Measurements from ENCODE around the gene CSK. TPM values are rescaled to one million over a fixed set of nuclear protein-coding genes. Genes with fewer than 3 reads are reported as not detected.

Gene CSK
- total RNA-seq, 4 donors from 2014 or later: 33.1 to 45.2 (median 35.5) TPM

DNA sequence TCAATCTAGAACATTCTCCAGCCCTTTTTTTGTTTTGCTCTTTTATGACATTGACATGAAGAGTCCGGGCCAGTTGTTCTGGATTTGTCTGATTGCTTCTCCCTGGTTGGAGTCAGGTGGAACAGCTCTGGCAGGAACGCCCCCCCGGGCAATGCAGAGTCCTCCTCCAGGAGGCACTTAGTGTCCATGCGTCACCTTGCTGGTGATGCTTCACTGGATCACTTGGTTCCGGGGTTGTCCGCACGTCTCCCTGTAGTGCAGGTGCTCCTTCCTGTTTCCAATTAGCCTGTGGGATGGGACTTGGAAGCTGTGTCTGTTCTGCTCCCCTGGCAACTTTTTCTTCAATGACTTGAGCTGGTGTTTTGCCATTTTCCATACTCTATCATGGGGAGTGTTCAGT is 9.8 kb downstream of the CSK start:
- TF ChIP-seq, protein P1, sequence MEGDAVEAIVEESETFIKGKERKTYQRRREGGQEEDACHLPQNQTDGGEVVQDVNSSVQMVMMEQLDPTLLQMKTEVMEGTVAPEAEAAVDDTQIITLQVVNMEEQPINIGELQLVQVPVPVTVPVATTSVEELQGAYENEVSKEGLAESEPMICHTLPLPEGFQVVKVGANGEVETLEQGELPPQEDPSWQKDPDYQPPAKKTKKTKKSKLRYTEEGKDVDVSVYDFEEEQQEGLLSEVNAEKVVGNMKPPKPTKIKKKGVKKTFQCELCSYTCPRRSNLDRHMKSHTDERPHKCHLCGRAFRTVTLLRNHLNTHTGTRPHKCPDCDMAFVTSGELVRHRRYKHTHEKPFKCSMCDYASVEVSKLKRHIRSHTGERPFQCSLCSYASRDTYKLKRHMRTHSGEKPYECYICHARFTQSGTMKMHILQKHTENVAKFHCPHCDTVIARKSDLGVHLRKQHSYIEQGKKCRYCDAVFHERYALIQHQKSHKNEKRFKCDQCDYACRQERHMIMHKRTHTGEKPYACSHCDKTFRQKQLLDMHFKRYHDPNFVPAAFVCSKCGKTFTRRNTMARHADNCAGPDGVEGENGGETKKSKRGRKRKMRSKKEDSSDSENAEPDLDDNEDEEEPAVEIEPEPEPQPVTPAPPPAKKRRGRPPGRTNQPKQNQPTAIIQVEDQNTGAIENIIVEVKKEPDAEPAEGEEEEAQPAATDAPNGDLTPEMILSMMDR (IDR thresholded peaks at IDR 0.05): no peak
- TF ChIP-seq POLR2AphosphoS5 (IDR thresholded peaks at IDR 0.05) (no peak), EP300 (IDR thresholded peaks at IDR 0.05) (no peak), POLR2A (IDR thresholded peaks at IDR 0.05) (no peak)
- 67% methylated on average over 7 of the region's 7 CpGs for WGBS
- no peaks in the 10 kb centered on the region for H3K36me3 ChIP-seq
- peaks cover 73% of the 10 kb centered on the region for H3K4me1 ChIP-seq
- H3K27ac ChIP-seq: no peak overlapping the region
- H3K4me3 ChIP-seq: no peak overlapping the region
- DNase-seq (ENCODE audit: low spot score in 2 of 2): no peak
- H3K9me3 ChIP-seq: no peaks in the 10 kb centered on the region
- no peaks in the 10 kb centered on the region for H3K27me3 ChIP-seq

DNA sequence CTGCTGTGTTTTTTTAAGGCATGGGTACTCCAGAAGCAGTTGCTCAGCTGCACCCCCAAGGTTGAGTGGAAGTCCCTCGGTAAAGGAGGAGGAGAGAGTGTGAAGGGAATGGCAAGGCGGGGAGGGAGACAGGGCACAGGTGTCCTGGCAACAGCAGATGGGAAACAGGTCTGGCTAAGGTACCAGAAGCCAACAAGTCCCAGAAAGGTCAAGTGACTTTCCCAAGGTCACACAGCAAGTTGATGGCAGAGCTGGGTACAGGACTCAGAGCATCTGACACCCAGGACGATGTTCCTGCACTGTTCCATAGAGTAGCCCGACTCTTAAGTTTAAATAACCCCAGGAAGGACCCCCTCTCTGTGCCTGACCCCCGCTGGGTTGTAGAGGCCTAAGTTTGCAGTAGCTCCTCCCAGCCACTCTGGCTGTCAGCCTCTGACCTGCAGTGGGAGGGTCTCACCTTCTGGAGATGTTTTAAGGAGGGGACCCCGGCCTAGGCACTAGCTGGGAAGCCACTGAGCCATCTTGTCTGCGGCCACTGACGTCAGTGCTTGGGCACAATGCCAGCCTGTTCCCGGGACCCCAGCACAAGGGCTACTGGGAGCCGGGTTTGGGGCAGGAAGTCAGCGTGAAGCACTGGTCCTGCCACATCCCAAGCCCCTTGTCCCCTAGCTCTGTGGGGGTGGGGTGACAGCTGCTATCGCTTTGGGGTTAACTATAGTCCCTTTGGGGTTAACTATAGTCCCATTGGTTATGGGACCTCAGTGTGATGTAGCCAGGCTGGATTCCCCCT is 10.5 kb downstream of the CSK start:
- no peak for DNase-seq (ENCODE audit: low spot score in 2 of 2)
- no peak for TF ChIP-seq POLR2AphosphoS5 (IDR thresholded peaks at IDR 0.05)
- TF ChIP-seq EP300 (IDR thresholded peaks at IDR 0.05): no peak
- TF ChIP-seq, protein P1 (IDR thresholded peaks at IDR 0.05): no peak
- TF ChIP-seq POLR2A (IDR thresholded peaks at IDR 0.05): no peak
- no peaks in the 10 kb centered on the region for H3K9me3 ChIP-seq
- no peaks in the 10 kb centered on the region for H3K27me3 ChIP-seq
- 77% methylated on average over 12 of the region's 12 CpGs for WGBS
- H3K36me3 ChIP-seq: no peaks in the 10 kb centered on the region
- H3K4me3 ChIP-seq: no peak overlapping the region
- H3K4me1 ChIP-seq: peaks cover 65% of the 10 kb centered on the region
- no peak overlapping the region for H3K27ac ChIP-seq

DNA sequence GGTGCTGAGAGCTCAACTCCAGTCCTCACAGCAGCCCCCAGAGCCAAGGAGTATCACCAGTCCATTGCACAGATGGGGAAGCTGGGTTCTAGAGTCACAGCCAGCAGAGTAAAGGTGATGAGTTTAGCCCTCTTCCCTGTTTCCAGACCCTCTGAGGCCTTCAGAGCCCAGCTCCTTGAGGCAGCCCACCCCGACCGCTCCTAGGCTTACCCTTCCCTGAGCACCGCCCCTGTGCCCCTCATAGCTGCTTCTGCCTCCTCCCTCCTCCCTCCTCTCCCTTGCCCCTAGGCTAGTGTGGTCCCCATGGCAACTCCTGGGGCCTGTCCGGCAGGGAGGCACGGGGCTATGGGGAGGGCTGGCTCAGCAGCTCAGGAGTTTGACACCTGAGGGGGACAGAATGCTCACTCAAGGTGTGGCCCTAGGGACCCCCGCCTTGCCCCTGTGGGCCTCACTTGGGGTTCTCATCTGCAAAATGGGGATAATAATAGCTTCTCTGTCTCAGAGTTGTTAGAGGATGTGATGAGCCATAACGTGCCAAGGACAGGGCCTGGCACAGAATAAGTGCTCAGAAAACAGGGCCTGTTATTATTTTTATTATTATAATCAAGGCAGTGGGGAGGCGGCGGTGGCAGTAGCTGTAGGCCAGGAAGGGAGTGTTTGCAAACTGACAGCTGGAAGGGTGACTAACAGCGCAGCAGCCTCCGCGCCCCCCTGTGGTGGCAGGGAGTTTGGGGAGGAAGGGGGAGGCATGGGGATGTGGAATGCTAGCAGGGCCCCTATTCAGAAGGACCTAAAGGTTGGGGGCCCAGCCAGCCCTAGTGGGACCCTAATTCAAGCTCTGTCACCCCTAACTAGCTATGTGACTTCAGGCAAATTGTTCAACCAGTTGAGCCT is 11.5 kb downstream of the CSK start:
- 47% methylated on average over 7 of the region's 12 CpGs for WGBS
- no peak overlapping the region for H3K27ac ChIP-seq

DNA sequence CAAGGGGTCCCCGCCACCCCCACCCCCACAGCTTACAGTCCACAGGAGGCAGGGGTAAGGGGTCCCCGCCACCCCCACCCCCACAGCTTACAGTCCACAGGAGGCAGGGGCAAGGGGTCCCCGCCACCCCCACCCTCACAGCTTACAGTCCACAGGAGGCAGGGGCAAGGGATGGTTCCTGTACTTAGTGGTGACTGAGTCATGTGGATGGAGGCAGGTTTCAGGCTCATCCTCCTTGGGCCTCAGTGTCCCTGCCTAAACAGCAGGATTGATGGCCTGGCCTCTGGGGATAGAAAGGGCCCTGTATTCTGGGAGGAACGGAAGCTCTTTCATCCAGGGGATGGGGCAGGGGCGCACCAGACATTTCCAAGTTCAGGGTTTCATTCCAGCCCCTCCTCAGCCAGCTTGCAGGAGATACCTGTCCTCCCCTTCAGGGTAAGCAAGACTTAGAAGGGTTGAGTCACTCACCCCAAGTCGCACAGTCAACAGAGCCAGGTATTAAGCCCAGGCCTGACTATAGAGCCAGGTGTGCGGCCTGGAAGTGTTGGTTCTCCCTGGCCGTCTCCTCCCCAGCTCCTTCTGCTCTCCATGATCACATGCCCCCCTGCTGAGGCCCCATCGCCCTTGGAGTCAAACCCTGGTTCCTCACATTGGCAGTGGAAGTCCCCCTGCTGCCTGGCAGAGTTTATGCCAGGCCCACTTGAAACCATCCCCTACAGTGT is 12.5 kb downstream of the CSK start:
- peaks cover 12% of the 10 kb centered on the region for H3K36me3 ChIP-seq
- H3K27ac ChIP-seq: no peak overlapping the region
- H3K4me1 ChIP-seq: peaks cover 59% of the 10 kb centered on the region
- DNase-seq (ENCODE audit: low spot score in 2 of 2): no peak
- H3K9me3 ChIP-seq: no peaks in the 10 kb centered on the region
- H3K27me3 ChIP-seq: no peaks in the 10 kb centered on the region
- no CpG with 5 or more reads among the region's 9 CpGs for WGBS
- no peak overlapping the region for H3K4me3 ChIP-seq
- TF ChIP-seq POLR2A (IDR thresholded peaks at IDR 0.05): no peak
- TF ChIP-seq, protein P1 (IDR thresholded peaks at IDR 0.05): no peak
- no peak for TF ChIP-seq POLR2AphosphoS5 (IDR thresholded peaks at IDR 0.05)
- no peak for TF ChIP-seq EP300 (IDR thresholded peaks at IDR 0.05)

More for the DNA sequence above, 11.5 kb downstream of the CSK start:
- Histone ChIP-seq H3K36me3 (peaks cover 3% of the 10 kb centered on the region), H3K4me3 (no peak overlapping the region), H3K4me1 (peaks cover 59% of the 10 kb centered on the region), H3K27me3 (no peaks in the 10 kb centered on the region), H3K9me3 (no peaks in the 10 kb centered on the region)
- no peak for TF ChIP-seq EP300 (IDR thresholded peaks at IDR 0.05)
- TF ChIP-seq, protein P1 (IDR thresholded peaks at IDR 0.05): peak; percentile 8 to 10
- no peak for DNase-seq (ENCODE audit: low spot score in 2 of 2)
